Activated T-cell treated with anti-CD3 and anti-CD28 coated beads for 48 hours (primary cell): Measurements from ENCODE around the gene RMDN3.

Experiments
- DNase-seq: peaks from one replicate; pipeline ENCODE4 v3.0.0-alpha.2; 2020; ENCODE audit warnings: low read depth

RMDN3 gene, protein sequence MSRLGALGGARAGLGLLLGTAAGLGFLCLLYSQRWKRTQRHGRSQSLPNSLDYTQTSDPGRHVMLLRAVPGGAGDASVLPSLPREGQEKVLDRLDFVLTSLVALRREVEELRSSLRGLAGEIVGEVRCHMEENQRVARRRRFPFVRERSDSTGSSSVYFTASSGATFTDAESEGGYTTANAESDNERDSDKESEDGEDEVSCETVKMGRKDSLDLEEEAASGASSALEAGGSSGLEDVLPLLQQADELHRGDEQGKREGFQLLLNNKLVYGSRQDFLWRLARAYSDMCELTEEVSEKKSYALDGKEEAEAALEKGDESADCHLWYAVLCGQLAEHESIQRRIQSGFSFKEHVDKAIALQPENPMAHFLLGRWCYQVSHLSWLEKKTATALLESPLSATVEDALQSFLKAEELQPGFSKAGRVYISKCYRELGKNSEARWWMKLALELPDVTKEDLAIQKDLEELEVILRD

GRCh38 chr15:40754883-40755811, at the start of gene RMDN3:
Gene RMDN3, minus strand, starts transcription at chr15:40755254. Its CDS starts 471 bp downstream, at chr15:40754783.
- peak; percentile 96 for DNase-seq

GRCh38 chr15:40803688-40804087, 48.6 kb upstream of the RMDN3 start:
- no peak for DNase-seq

- no peak for DNase-seq
Observed at GRCh38 chr15:40803076-40803475, 48.0 kb upstream of the RMDN3 start.

DNA sequence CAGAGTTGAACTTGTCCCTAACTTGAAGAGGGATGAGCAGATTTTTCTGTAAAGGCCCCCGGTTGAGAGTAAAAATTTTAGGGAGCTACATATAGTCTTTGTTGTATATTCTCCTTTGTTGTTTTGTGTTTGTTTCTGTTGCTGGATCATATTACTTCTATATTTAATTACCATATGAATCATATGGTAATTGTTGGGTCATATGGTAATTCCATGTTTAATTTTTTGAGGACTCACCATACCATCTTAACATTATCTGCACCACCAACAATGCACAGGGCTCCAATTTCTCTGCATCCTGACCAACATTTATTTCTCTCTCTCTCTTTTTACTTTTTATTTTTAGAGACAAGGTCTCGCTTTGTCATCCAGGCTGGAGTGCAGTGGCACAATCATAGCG, 44.5 kb upstream of the RMDN3 start:
- no peak for DNase-seq

- DNase-seq = no peak
Observed at GRCh38 chr15:40796512-40796911, 41.5 kb upstream of the RMDN3 start.

DNA sequence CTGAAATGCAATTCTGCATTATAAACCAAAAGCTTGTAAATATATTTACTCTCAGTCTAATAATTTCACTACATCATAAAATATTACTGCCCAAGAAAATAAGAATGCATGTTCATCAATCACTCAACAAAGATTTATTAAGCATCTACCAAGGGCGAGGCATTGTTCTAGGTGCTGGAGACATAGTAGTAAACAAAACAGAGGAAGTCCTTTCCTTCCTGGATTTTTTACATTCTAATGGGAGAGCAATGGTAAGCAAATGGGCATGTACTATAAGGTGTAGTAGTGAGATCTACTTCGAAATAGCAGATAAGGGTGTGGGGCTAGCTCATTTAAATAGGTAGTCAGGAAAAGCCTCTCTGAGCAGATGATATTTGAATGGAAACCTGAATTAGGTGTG, 41.0 kb upstream of the RMDN3 start:
- DNase-seq = no peak

DNA sequence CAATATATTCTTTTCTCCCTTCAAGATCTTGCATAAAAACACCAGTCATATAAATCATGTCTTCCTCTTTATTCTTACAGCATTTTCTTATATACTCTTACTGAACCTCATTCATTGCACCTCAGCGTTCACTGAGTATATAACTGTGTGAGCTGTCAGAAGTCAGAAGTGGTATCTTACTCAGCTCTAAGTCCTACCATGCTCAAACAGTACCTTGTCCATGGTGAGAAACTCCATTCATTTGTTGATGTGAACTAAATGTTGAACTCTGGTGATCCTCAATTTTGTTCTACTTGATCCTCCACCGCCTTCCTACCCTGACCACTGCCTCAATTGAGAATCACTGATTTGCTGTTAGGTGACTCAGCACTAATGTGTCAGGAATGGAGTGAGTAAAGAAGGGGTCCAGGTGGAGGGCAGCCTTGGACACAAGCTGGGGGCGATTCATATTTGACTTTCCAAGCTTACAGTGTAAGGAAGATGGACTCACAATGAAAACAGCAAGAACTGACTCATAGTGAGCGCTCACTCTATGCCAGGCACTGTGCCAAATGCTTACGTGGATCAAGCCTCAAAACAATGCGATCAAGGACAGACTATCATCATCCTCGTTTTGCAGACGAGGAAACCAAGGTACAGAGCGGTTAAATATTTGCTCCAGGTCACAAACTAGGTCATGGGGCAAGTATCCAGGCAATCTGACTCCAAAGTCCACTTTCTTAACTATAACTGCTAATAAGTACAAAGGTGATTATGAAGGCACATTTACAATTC, 38.3 kb upstream of the RMDN3 start:
- no peak for DNase-seq

- DNase-seq = no peak
Observed at GRCh38 chr15:40792394-40792793, 37.3 kb upstream of the RMDN3 start.

GRCh38 chr15:40790718-40791117, 35.7 kb upstream of the RMDN3 start:
- no peak for DNase-seq

DNA sequence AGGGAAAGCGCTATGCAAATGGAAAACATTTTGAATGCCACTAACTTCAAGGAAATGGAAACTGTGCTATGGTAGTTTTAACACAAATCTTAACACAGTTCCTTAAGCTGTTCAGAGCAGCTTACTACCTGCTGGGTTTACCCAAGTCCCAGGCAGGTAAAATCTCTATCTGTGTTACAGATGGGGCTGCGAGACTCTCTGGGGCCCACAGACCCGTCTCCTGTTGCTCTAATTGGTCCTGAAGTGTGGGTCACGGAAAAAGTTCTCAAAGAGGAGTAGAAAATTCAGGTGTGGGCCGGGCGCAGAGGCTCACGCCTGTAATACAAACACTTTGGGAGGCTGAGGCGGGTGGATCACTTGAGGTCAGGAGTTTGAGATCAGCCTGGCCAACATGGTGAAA, 34.9 kb upstream of the RMDN3 start:
- no peak for DNase-seq

DNA sequence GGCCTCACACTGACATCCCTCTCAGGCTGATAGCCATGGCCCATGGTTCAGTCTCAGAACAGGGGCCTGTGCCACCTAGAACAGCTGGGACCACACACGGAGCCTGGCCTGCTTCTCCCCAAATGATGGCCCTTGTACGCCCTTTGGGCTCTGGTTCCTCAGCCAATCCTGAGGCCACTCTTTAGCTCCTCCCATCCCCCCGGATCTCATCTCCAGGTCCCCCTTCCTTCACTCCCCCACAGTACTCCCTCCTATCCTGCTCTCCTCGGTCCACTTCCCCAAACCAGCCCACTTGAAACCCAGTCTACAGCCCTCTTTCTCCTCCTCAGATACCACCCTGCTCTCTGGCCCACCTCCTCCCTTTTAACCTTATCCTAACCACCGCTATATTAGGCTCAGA, 34.1 kb upstream of the RMDN3 start:
- DNase-seq = no peak

DNA sequence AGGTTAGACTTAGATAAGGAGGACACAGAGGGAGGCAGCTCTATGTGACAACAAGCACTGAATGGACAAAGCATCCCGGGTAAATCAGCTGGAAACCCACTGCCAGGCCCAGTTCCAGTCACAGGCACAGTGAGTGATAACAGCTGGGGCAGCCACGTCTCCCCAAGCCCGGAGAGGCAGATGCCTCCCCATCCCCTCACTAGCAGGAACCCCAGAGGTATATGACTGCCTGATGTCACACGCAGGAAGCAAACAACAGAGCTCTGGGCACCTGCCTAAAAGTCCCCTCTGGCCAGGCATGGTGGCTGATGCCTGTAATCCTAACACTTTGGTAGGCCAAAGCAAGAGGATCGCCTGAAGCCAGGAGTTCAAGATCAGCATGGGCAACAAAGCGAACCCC, 32.9 kb upstream of the RMDN3 start:
- DNase-seq = no peak

DNA sequence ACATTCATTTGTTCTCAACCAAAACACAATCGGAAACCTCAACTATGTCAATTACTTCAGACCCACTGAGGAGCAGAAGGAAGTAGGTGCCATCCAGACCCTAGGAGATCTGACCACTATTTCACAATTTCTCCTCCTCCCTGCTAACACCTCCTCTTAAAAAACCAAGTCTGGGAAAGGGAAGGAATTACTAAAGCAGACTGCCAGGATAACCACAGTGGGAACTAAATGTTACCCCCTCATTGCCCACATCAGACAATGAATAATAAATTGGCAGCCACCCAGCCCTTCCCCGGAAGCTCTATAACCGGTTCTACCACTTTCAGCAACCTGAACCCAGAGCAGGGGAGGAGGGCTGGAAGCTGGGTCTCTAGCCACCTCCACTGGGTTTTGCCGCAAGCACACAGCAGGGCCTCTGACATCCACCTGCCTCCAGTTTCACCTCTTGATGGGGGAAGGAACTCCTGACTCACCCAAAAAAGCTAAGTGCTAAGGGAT, 32.3 kb upstream of the RMDN3 start:
- DNase-seq = peak; percentile 50

- DNase-seq = no peak
Observed at GRCh38 chr15:40785814-40786213, 30.8 kb upstream of the RMDN3 start.

- DNase-seq = no peak
Observed at GRCh38 chr15:40785164-40785563, 30.1 kb upstream of the RMDN3 start.

DNA sequence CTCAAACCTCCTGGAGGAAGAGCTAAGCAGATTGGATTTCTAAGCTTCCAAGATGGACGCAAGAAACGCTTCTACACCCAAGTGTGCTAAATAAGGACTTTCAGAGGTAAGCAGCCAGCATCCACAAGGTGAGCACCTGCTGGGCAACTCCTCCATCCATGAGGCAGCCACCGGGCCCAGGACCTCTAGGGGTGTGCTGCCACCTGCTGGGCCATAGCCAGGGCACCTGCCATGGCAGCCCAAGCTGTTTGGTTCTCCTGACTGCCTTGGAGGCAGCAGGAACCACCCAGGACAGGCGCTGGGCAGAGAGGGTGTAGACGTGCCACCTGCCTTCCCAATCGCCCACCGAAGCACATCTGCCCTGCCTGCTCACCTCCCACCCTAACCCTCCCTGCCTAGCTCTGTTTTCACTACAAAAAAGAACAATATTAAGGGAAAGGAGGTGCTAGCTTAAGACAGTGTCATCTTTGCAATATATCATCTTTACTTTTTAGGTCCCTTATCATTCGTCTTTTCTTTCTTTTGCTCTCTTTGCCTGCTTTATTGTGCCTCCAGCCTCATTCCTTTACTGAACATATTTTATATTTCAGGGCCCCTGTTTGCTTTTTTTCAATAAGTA, 27.7 kb upstream of the RMDN3 start:
- DNase-seq = peak; percentile 71

- DNase-seq = no peak
Observed at GRCh38 chr15:40776537-40777141, 21.6 kb upstream of the RMDN3 start.

- no peak for DNase-seq
Observed at GRCh38 chr15:40775740-40776536, 20.9 kb upstream of the RMDN3 start.

- DNase-seq = no peak
Observed at GRCh38 chr15:40775007-40775406, 20.0 kb upstream of the RMDN3 start.

- no peak for DNase-seq
Observed at GRCh38 chr15:40773902-40774301, 18.8 kb upstream of the RMDN3 start.
